Stimulated activated CD4-positive, alpha-beta T cell treated with anti-CD3 and anti-CD28 coated beads, Interleukin-15, amount 100 ng/mL, for 24 hours (primary cell): ENCODE results near the gene TSPAN14.

Source experiments
- DNase-seq: peaks from one replicate; pipeline ENCODE4 v3.0.0-alpha.2; 2020

Gene TSPAN14

GRCh38 chr10:80425901-80426300, 28.2 kb upstream of the TSPAN14 start:
- no peak for DNase-seq

GRCh38 chr10:80427541-80427940, 26.6 kb upstream of the TSPAN14 start:
- no peak for DNase-seq

- no peak for DNase-seq
Measured at GRCh38 chr10:80429521-80429973, 24.6 kb upstream of the TSPAN14 start.

- DNase-seq = no peak
Measured at GRCh38 chr10:80433134-80433533, 21.0 kb upstream of the TSPAN14 start.

- DNase-seq = no peak
Measured at GRCh38 chr10:80436446-80437098, 17.5 kb upstream of the TSPAN14 start.

- DNase-seq = no peak
Measured at GRCh38 chr10:80437227-80437626, 16.9 kb upstream of the TSPAN14 start.

GRCh38 chr10:80441831-80442230, 12.3 kb upstream of the TSPAN14 start:
- no peak for DNase-seq

- no peak for DNase-seq
Measured at GRCh38 chr10:80442879-80443278, 11.2 kb upstream of the TSPAN14 start.

GRCh38 chr10:80443531-80443974, 10.6 kb upstream of the TSPAN14 start:
- no peak for DNase-seq

- no peak for DNase-seq
Measured at GRCh38 chr10:80444124-80444523, 10.0 kb upstream of the TSPAN14 start.

- DNase-seq = peak; percentile 78
Measured at GRCh38 chr10:80444646-80445319, 9.3 kb upstream of the TSPAN14 start.

- DNase-seq = no peak
Measured at GRCh38 chr10:80447436-80448190, 6.5 kb upstream of the TSPAN14 start.

- DNase-seq = no peak
Measured at GRCh38 chr10:80448209-80448942, 5.7 kb upstream of the TSPAN14 start.

GRCh38 chr10:80449520-80449919, 4.6 kb upstream of the TSPAN14 start:
- DNase-seq = no peak

- DNase-seq = no peak
Measured at GRCh38 chr10:80451132-80451531, 3.0 kb upstream of the TSPAN14 start.

GRCh38 chr10:80452069-80452468, 2.0 kb upstream of the TSPAN14 start:
- DNase-seq = no peak

GRCh38 chr10:80452640-80453039, 1.5 kb upstream of the TSPAN14 start:
- DNase-seq = no peak

GRCh38 chr10:80453056-80453841, 861 bp upstream of the TSPAN14 start:
- no peak for DNase-seq

GRCh38 chr10:80454513-80455460, 677 bp downstream of the TSPAN14 start:
- DNase-seq = peak; percentile 49

- no peak for DNase-seq
Measured at GRCh38 chr10:80455461-80456349, 1.6 kb downstream of the TSPAN14 start.
